ENCODE results near the gene ETFDH.
A peak's percentile ranks its signal among the peaks of the same experiment; 100 is the strongest.

ETFDH gene

GRCh38 chr4:158671915-158672806 lies at the start of gene ETFDH:
TSS of gene ETFDH (plus strand) at chr4:158672296. CDS start at chr4:158672457, 161 bp downstream.
- DNase-seq: peak; percentile 100

DNA sequence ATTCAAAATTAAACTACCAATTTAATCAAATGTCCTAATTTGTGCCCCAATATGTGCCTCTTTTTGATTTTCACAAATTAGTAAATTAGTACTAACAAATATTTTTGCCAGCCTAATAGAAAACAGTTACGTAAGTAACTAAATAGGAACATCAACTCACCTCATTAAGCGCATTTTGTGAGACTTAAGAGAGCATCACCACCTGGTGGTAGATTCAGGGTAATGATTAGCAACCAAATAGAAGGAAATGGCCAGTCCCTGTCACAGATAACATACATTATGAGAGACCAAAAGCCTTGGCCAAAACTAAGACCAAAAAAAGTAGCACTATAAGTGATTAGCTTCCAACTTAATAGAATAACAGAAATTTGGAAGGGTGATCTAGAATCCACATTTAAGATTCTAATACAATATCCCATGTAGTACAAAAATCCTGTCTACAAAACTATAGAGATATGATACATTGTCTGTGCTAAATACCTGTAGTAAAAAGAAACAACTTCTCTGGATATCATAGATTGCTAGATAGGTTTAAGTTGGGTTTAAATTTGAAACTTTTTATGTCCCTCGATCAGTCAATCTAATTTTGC lies 47.1 kb upstream of the ETFDH start:
- peak; percentile 70 for DNase-seq

DNA sequence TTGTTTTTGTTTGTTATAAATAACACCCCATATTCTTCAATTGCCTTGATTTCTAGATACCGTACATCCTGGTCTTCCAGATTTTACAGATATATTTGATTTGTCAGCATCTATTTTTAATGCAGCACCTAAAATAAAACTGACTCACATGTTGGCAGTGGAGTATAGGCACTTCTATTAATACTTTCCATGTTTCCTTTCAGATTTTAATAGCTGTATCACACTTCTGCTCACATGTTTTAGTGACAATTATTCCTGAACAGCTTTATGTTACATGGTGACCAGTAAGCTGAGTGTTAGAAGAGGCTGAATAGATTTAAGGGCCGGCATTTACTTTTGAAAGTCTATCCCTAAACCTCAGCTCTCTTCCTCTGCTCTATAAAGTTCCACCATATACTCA lies 46.6 kb upstream of the ETFDH start:
- no peak for DNase-seq

GRCh38 chr4:158630893-158631292 lies 41.2 kb upstream of the ETFDH start:
- no peak for DNase-seq

DNA sequence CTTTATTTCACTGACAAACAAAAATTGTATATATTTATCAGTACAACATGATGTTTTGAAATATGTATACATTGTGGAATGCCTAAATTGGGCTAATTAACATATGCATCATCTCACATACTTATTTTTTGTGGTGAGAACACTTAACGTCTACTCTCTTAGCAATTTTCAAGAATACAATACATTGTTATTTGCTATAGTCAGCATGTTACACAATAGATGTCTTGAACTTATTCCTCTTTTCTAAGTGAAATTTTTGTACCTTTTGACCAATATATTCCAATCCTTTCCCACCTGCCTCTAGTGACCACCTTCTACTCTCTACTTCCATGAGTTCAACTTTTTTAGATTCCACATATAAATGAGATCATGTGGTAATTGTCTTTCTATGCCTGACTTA lies 35.5 kb upstream of the ETFDH start:
- no peak for DNase-seq

GRCh38 chr4:158644356-158644755 lies 27.7 kb upstream of the ETFDH start:
- no peak for DNase-seq

DNA sequence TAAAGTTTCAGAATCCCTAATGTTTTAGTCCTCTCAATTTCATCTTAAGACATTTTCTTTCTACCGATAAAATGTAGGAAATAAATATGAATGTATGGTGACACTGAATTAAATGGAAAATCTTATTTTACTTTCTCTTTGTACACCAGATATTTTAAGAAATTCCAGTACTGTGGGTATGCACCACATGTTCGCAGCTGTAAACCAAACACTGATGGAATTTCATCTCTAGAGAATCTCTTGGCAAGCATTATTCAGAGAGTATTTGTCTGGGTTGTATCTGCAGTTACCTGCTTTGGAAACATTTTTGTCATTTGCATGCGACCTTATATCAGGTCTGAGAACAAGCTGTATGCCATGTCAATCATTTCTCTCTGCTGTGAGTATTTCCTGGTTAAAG lies 27.3 kb upstream of the ETFDH start:
- no peak for DNase-seq

- DNase-seq: no peak
These were observed 22.9 kb upstream of the ETFDH start for GRCh38 chr4:158649111-158649680.

DNA sequence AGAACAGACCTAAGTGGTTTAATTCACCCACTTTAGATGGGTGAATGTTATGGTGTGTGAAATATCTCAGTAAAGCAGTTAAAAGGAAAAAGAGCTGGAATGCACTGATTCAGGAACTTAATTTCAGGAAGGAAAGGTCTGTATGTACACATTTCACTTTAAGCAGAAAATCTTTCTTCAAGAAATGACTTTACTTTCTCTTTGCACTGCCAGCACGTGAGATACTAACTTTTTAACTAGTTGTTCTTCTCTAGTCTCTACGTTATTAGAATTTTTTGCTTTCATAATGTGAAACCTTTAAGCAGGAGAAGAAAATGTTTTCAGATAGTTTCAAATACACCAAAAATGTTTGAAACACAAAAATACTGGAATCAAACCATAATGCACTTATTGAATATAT lies 19.2 kb upstream of the ETFDH start:
- no peak for DNase-seq

DNA sequence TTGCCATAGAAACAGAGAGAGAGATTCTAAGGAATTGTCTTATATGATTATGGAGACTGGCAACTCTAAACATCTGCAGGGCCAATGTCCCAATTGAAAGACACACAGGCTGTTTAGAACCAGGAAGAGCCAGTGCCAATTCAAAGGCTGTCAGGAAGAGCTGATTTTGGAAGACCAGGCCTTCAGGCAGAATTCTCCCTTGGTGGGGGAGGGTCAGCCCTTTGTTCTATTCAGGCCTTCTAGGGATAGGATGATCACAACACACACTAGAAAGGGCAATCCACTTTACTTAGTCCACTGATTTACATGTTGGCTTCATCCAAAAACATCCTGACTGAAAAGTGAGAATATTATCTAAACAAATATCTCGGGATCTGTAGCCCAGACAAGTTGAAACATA lies 15.7 kb upstream of the ETFDH start:
- DNase-seq: no peak

DNA sequence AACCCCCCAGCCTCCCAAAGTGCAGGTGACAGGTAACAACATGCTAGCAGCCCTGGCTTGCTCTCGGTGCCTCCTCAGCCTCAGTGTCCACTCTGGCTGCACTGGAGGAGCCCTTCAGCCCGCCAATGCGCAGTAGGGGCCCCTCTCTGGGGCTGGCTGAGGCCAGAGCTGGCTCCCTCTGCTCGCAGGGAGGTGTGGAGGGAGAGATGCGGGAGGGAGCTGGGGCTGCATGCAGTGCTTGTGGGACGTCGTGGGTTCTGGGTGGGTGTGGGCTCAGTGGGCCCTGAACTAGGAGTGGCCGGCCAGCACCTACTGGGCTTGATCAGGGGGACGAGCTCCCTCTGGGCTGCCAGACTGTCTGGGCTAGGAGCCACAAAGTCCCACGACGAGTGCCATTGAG lies 14.8 kb upstream of the ETFDH start:
- DNase-seq: no peak

GRCh38 chr4:158663255-158663654 lies 8.8 kb upstream of the ETFDH start:
- peak; percentile 33 for DNase-seq

- peak; percentile 75 for DNase-seq
These were observed 8.1 kb upstream of the ETFDH start for GRCh38 chr4:158663707-158664625.

DNA sequence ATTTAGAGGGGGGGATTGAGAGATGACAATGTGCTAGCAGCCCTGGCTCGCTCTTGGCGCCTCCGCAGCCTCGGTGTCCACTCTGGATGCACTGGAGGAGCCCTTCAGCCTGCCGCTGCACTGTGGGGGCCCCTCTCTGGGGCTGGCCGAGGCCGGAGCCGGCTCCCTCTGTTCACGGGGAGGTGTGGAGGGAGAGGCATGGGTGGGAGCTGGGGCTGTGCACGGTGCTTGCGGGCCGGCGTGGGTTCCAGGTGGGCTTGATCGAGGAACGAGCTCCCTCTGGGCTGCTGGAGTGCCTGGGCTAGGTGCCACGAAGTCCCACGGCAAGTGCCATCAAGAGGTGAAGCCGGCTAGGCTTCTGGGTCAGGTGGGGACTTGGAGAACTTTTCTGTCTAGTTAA lies 7.3 kb upstream of the ETFDH start:
- DNase-seq: no peak

GRCh38 chr4:158666892-158667291 lies 5.2 kb upstream of the ETFDH start:
- no peak for DNase-seq

DNA sequence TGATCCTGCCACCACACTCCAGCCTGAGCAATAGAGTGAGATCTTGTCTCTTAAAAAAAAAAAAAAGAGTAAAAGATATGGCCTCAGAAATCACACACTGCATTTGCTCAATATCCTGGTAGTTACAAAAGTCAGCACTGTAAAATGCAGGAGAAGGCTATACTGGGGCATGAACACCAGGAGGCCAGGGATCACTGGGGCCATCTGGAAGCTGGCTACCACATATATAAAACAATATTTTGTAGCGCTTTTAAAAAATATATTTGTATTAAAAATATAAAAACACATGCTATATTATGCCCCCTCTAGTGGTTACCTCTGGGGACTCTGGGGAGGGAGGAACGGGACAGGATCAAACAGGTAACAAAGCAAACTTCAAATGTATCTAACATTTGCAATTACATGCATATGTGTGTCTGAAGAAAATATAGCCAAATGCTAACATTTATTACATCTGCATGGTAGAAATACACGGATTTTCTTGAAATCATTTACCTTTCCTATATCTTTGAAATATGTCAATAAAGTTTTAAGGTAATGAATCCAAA lies 4.4 kb upstream of the ETFDH start:
- DNase-seq: peak; percentile 64

GRCh38 chr4:158669310-158669709 lies 2.8 kb upstream of the ETFDH start:
- DNase-seq: no peak

GRCh38 chr4:158670975-158671664 lies 976 bp upstream of the ETFDH start:
- peak; percentile 94 for DNase-seq

- DNase-seq: no peak
These were observed 506 bp upstream of the ETFDH start, which contains the start of gene C4orf46 for GRCh38 chr4:158671665-158671914. TSS of gene C4orf46 (minus strand) at chr4:158671887. CDS start at chr4:158671801, 86 bp downstream.

DNA sequence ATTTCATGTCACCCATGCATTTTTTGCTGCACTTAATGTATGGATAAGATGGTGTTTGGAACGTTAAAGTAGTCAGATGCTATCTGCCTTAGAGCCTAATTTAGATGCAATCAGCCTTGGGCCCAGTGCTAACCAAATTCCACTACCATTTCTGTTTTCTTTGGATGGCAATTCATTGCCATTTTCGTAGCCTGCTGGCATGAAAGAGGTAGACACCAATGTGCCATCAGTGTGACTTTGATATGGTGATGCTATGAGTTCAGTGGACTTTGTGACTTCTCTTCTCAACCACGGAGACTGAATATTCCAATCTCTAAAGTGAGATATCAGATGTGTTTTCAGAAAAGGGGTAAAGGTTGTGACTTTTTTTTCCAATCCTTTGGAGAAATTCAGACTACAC lies 1.5 kb downstream of the ETFDH start:
- no peak for DNase-seq

DNA sequence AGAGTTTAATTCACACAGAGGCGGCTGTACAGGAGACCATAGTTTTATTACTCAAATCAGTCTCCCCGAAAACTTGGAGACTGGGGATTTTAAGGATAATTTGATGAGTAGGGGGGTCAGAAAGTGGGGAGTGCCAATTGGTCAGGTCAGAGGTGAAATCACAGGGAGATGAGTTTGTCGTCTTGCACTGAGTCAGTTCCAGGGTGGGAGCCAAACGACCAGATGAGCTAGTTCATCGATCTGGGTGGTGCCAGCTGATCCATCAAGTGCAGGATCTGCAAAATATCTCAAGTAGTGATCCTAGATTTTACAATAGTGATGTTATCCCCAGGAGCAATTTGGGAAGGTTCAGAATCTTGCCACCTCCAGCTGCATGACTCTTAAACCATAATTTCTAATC lies 4.0 kb downstream of the ETFDH start:
- DNase-seq: no peak

GRCh38 chr4:158678767-158679166 lies 6.7 kb downstream of the ETFDH start:
- DNase-seq: no peak

All from hematopoietic multipotent progenitor cell treated with erythropoietin and hydrocortisone succinate and interleukin-3 and kit ligand, for 8 days (in vitro differentiated cells).